Fibroblast of pulmonary artery (primary cell): Measurements from ENCODE around the gene TNPO1.
A peak's percentile ranks its signal among the peaks of the same experiment; 100 is the strongest.

ENCODE experiments used
- DNase-seq: peaks from one replicate; pipeline ENCODE4 v3.0.0-alpha.2; 2010; ENCODE audit warnings: low read depth
- H3K4me3 ChIP-seq: replicated peaks from 2 replicates; pipeline ENCODE4 v1.5.1; 2011; ENCODE audit warnings: low read depth, mild to moderate bottlenecking, control low read depth, low read length, moderate library complexity
- CTCF ChIP-seq: IDR thresholded peaks from 2 replicates; pipeline ENCODE4 v1.5.1; 2011; ENCODE audit warnings: mild to moderate bottlenecking, control low read depth, low read length, inconsistent platforms; ENCODE audit errors: missing control alignments

The TNPO1 gene

DNA sequence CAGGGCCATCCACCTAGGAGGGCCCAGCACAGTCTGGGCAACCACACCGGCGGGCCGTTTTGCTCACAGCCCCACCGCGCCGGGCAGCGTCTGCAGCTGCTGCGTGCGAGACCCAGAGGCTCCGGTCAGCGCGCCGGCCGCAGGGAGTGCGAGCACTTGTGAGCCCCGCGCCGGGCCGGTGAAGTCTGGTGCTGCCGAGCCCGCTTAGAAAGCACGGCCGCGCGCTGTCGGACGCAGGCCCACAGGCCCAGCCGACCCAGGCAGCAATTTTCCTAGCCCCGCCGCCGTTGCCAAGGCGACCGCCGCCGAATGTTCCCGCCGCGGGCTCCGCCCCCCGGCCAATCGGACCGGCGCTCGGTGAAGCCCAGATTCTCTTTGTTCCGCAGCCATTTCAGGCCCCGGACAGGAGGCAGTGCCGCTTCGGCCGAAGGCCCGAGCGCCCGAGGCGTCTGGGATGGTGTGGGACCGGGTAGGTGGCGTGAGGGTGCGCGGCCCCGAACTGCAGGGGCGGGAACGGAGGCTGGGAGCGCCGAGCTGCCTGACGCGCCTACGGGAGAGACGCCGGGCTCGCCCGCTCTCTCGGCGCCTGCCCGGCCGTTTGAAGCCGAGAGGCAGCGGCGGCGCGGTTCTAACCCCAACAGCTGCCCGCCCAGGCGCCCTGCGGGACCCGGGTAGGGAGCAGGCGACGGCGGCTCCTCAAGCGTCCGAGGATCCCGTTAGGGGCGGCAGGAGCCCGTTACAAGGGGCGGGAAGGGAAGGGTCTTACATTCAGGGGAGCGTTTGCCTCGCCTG, at the start of gene TNPO1:
TSS of gene TNPO1 (plus strand) at position 378 of the 792 bp plus-strand sequence. CDS start at position 455, 77 bp downstream.
- no peak for TF ChIP-seq CTCF
- peak within 1 kb of the TSS; percentile 80 for H3K4me3 ChIP-seq
- peak; percentile 94 for DNase-seq

GRCh38 chr5:72767289-72768010, 49.0 kb upstream of the TNPO1 start:
- no peak for TF ChIP-seq CTCF
- no peak overlapping the region for H3K4me3 ChIP-seq
- DNase-seq: no peak

DNA sequence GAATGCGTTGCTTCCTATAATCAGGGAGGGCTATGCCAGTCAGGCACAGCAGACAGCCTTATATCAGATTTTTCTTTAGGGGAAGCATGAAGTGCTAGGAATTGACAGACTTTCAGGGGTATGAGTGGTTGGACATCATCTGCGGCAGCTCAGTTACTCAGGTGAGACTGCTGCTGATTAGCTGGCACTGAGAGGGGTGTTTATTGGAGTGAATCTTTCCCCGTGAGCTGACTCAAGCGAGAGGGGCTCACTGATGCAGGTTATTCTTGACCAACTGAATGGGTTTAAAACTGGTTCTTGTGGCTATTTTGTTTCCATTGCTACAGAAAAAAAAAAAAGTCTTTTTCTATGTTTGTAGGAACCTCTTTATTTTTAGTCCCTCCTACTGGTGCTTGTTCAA, 46.2 kb upstream of the TNPO1 start:
- no peak for DNase-seq
- H3K4me3 ChIP-seq: no peak overlapping the region
- TF ChIP-seq CTCF: no peak

GRCh38 chr5:72776684-72777083, 39.8 kb upstream of the TNPO1 start:
- no peak for DNase-seq
- no peak for TF ChIP-seq CTCF

DNA sequence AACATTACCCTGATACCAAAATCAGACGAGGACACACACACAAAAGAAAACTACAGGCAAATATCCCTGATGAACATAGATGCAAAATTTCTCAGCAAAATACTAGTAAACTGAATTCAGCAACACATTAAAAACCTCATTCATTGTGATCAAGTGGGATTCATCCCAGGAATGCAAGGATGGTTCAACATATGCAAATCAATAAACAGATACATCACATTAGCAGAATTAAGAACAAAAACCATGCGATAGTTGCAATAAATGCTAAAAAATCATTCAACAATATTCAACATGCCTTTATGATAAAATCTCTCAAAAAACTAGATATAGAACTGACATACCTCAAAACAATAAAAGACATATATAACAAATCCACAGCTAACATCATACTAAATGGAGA, 36.9 kb upstream of the TNPO1 start:
- DNase-seq: no peak
- no peak for TF ChIP-seq CTCF
- H3K4me3 ChIP-seq: no peak overlapping the region

More at GRCh38 chr5:72776684-72777083, 39.8 kb upstream of the TNPO1 start:
- no peak overlapping the region for H3K4me3 ChIP-seq

GRCh38 chr5:72783354-72783753, 33.1 kb upstream of the TNPO1 start:
- TF ChIP-seq CTCF: no peak
- H3K4me3 ChIP-seq: no peak overlapping the region
- no peak for DNase-seq
